Measurements from ENCODE around the gene CNR1.

GRCh38 chr6:88134575-88134974 lies 31.6 kb downstream of the CNR1 start:
- TF ChIP-seq CTCF (IDR thresholded peaks at IDR 0.05; ENCODE audit: poor library complexity, severe bottlenecking): no peak
- no peak for TF ChIP-seq MXI1 (conservative IDR thresholded peaks at IDR 0.05; ENCODE audit: poor library complexity, severe bottlenecking)
- TF ChIP-seq POLR2AphosphoS5 (IDR thresholded peaks at IDR 0.05): no peak
- TF ChIP-seq REST (IDR thresholded peaks at IDR 0.05; ENCODE audit: borderline replicate concordance): no peak
